ENCODE data around the gene CLDN1.
"Not testable (repeated sequence)": the region's sequence is repeated elsewhere in the genome, so short reads cannot be mapped to it uniquely, and the experiment has no call there.

The CLDN1 gene

DNA sequence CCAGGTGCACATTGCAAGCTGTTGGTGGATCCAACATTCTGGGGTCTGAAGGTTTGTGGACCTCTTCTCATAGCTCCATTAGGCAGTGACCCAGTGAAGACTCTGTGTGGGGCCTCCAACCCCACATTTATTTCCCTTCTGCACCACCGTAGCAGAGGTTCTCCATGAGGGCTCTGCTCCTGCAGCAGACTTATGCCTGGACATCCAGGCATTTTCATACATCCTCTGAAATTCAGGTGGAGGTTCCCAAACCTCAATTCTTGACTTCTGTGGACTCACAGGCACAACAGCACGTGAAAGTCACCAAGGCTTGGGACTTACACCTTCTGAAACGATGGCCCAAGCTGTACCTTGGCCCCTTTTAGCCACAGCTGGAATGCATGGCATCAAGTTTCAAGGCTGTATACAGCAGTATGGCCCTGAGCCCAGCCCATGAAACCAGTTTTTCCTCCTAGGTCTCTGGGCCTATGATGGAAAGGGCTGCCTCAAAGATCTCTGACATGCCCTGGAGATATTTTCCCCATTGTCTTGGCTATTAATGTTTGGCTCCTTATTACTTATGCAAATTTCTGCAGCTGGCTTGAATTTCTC, 30.2 kb downstream of the CLDN1 start:
- DNase-seq (ENCODE audit: low read depth), result no peak

DNA sequence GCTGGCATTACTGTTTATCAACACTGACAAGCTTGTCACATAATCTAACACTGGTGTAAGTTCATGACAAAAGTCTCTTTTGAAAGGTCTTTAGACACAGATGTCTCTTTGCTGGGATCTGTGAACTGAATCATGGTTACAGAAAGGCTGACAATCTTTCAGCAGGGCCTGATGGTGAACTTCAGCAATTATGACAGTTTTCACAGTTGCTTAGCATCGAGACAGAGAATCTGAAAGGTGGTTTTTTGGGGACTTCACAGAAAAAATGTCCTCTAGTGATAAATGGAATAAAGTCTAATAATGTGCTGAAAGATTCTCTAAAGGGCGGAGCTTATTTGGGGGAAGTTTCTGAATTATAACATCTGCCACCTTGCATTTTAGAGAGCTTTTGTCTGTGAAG, 32.3 kb downstream of the CLDN1 start:
- no peak for DNase-seq (ENCODE audit: low read depth)

DNA sequence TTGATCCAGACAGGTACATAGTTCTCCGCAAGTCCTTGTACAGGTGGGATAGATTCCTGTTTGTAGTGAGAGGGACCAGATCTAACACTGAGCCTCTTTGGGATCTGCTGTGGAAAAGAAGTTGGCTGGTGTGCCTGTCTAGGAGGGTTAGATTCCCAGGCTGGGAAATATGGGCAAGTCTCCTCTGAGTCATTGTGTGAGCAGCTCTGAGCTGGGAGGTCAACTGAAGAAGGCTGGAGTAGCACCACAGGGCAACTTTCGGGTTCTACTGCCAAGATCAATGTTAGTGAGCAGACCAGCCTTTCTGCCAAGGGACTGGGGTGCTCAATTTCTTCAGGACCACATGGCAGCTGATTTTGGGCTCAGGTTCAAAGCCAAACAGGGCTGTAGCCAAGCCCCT, 33.4 kb downstream of the CLDN1 start:
- no peak for DNase-seq (ENCODE audit: low read depth)

DNA sequence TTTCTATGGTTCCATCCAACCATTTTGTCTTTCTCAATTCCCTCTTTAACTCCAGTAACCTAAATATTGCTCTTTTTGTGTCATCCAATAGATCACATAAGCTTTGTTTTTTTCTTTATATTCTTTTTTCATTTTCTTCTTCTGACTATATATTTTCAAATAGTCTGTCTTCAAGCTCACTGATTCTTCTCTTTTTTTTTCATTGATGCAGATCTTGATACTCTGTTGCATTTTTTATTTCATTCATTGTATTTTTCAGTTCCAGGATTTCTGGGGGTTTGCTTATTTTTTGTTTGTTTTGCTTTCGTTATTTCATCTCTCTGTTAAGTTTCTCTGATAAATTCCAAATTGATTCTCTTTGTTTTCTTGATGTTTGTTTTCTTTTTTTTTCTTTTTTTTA, 36.2 kb downstream of the CLDN1 start:
- no peak for DNase-seq (ENCODE audit: low read depth)

DNA sequence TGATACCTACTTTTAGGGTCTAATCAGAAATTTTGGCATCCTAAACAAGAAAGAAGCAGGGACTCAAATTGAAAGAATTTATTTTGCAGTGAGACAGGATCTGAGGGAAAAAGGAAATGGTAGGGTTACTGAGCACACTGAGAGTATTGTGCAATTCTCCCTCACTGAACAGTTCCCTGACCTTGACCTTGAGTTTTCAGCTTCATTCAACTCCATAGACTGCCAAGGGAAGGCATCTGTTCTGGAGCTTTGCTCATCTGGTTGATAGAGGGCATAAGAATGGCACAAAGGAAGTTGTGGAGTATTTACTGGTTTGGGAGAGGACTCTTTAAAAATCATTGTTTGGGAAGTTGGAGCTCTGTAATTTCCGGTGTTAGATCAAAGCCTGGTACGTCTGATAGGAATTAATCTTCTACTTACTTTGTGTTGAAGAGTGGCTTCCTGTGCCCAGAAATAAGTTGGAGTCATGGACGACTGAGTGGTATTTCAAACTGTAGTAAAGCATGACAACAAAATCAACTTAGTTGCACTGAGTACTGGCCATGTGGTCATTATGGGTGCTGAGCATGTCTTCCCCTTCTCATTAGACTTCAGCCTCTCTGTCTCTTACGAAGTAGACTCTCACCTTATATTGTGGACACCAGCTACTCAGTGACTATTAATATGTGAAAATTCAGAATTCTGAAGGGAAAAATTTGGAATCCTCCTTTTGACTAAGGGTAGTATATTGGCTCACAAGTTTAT, 40.8 kb downstream of the CLDN1 start:
- no peak for DNase-seq (ENCODE audit: low read depth)

DNA sequence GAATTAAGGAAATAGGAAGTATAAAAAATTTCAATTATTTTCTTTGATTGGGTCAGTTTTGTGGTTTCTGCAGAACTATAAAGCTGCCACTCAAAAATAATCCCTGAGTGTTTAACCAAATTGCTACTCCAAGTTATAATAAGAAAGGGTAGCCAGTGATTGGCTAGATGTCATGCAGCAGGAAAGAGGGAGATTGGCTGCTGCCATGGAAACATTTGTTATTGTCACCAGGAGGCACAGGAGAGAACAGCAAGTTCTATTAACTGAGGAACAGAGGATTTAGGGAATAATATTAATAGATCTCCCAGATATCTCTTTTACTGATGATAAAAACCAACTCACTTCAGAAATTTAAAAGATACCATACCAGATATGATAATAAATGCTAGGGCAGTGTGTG, 42.6 kb downstream of the CLDN1 start:
- no peak for DNase-seq (ENCODE audit: low read depth)

DNA sequence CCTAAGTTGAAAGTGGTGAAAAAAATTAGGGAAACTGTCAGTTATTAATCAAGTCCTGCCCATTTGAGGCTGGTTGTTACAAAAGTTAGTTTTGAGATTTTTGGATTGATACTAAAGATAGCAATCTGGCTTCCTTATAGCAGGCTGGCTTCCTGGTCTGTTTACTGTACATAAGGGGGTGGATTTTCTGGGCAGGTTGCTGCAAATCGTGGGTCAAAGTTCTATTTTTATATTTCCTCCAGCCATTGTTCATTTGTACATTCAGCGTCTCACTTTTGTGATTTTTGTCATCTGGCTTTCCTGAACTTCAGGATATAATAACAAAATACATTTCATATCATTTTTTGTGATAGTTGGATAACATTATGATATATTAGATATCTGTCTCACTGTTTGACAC, 49.5 kb downstream of the CLDN1 start:
- no peak for DNase-seq (ENCODE audit: low read depth)

DNA sequence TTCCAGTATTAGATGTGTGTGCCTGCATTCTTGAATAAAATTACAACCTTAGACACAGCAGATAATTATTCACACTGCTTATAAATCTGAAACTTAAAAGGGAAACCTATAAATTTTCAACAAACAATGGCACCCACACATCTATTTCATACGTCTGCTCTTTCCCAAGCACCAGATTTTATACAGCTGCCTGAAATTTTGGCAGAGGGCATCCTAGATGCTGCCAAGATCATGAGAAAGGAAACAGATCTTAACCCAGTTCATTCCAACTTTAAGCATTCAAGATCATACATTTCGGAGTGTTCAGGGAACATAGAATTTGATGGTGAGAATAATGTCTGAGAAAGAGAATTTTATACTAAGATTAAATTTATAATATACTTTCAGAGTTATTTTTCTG, 53.1 kb downstream of the CLDN1 start:
- no peak for DNase-seq (ENCODE audit: low read depth)

DNA sequence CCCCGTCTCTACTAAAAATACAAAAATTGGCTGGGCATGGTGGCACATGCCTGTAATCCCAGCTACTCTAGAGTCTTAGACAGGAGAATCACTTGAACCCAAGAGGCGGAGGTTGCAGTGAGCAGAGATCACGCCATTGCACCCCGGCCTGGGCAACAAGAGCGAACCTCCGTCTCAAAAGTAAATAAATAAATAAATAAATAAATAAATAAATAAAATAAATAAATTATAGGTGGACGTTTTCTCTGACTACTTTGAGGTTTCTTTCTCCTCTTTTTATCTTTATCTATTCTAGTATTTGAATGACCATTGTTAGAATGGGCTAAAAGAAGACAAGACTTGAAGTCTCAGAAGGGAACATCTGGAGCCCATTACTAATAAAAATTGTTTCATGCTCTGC, 54.8 kb downstream of the CLDN1 start:
- not testable (repeated sequence) for DNase-seq (ENCODE audit: low read depth)

DNA sequence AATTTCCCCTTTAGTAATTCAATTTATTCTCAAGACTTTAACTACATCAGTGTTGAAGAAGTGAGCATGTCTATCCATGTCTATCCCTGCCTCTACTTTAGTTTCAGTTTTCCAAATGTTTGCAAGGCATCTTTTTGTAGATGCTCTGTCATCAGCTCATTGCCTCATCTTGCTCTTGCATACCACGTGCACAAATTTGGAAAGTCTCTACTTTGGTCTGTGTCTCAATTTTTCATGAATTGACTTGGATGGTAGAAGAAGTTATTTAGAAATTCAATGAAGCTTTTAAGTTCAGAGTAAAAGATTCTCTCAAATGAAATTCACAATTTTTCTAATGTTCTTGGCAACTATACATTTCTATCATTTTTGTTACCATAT, 55.3 kb downstream of the CLDN1 start:
- no peak for DNase-seq (ENCODE audit: low read depth)

DNA sequence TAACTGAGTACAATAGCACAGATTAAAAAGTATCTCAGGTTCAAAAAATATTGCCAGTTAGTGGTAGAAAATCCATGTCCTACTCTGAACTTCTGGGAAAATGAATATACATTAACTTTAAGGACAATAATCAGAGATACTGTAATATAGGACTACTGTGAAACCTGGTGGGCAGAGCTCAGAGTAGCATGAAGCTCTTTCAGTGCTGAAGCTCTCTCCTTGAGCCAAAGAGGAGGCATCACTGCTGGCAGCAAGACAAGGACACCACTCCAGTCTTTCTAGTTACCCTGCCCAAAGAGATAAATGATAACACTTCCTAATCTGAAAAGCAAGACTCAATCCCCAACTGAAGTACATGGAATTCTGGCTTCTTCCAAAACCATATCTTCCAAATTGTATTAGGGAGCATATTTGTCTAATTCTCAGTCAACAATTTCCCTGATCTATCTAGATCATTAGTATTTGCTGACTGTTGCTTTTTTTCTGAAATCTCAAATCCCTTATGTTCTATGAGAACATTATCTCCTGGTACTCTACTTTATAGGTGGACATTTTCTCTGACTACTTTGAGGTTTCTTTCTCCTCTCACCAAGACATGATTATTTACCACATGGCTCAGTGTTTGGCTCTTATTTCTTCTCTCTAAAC, 55.9 kb downstream of the CLDN1 start:
- no peak for DNase-seq (ENCODE audit: low read depth)

DNA sequence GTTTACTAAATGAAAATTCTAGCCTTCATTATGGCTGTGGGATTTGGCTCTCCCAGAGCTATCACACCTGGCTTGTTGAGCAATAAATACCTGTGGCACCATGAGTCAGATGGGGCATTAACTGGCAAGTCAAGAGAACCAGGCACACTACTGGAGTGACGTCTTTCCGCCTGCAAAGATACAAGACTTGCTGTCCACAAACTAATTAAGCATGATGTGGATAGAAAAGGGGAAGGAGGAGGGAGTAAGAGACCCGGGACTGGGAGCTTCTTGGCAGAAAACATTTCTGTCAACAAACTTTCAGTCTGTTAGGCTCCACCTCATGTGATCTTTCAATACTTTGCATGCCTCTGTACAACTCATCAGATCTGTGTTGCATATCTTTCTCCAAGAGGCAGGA, 56.5 kb downstream of the CLDN1 start:
- DNase-seq (ENCODE audit: low read depth), result no peak

DNA sequence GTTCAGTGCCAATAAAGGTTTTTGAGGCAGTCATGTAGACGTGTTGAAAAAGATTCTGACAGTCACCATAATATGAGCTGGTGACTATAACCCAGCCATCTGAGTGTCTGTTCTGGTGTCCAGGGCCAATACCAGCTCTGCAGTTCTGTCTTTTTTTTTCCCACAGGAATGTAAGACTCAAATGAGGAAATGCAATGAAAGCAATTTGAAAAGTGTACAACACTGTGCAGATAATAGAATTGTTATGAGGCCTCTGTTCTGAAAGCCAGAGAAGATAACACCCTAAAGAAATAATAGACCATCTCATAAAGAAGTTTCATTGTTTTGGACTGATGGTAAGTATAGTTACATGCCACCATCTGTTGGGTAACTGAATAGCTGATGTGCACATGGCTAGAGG, 57.1 kb downstream of the CLDN1 start:
- DNase-seq (ENCODE audit: low read depth), result no peak

DNA sequence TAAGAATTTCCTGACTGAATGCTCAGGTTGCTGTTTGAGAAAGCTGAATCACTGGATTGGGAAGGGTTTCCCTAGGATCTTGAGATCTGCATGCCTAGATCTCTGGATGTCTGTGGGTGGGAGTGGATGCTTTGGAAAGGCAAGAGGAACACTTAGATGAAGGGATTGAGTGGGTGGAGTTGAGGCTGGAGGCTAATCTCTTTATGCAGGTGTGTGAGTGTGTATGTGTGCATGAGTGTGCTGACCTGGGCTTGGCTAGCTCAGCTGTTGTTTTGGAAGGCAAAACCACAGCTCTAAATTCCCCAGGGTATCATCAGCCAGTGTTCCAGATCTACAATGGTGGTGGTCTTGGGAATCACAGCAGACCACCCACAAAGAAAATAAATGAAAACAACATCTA, 60.5 kb downstream of the CLDN1 start:
- no peak for DNase-seq (ENCODE audit: low read depth)

DNA sequence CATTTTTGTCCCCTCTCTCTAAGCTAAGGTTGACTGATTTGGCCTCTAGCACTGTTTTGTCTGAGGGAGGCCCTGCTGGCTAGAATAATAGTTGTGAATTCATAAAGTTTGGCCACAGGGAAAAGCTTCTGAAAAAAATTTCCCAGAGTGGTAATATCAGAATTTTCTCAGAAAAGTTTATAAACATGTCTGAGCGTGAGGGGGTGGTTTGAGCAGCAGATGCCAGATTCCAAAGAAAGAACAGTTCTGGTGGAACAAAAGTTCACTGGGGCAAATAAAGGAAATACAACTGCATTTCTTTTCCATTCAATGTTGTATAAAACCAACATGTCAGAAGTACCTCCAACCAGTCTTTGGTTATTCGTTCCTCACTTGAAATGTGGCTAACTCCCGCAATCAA, 61.2 kb downstream of the CLDN1 start:
- DNase-seq (ENCODE audit: low read depth), result no peak

DNA sequence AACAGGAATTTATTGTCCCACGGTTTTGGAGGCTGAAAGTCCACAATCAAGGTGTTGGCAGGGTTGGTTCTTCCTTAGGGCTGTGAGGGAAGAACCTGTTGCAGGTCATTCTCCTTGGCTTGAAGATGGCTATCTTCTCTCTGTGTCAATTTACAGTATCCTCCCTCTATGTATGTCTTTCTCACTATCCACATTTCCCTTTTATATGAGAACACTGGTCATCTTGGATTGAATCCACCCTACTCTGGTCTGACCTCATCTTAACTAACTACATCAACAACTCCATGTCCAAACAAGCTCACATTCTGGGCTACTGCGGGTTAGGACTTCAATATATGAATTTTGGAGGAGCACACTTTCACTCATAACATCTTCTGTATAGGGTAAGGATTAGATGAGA, 61.9 kb downstream of the CLDN1 start:
- no peak for DNase-seq (ENCODE audit: low read depth)

DNA sequence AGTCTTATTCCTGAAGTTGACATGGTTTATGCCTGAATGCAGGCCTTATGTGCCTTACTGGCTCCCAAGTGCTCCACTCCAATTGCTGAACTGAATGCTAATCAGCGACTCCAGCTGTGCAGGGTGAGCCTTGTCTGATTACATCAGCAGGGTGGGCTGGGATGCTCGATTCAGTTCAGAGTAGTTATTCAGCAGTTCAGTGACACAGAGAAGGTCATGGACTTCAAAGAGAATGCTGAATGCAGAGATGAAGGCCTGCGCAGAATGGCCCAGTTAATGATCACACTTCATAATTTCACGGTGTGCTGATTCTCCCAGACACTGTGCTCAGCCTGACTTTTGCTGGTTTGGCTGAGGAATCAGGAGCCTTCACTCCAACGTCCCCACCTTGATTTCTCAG, 63.6 kb downstream of the CLDN1 start:
- DNase-seq (ENCODE audit: low read depth), result no peak

Measured in GM04504 (cell line).